Stimulated activated CD8-positive, alpha-beta memory T cell treated with anti-CD3 and anti-CD28 coated beads, Interleukin-15, amount 100 ng/mL, for 4 hours (primary cell): ENCODE measurements around the gene DTNB.

Experiments used
- DNase-seq, 2 donors: peaks; one replicate each; pipeline ENCODE4 v3.0.0-alpha.2; 2020; ENCODE audit warnings: low read depth in 2 of 2

The DTNB gene

DNA sequence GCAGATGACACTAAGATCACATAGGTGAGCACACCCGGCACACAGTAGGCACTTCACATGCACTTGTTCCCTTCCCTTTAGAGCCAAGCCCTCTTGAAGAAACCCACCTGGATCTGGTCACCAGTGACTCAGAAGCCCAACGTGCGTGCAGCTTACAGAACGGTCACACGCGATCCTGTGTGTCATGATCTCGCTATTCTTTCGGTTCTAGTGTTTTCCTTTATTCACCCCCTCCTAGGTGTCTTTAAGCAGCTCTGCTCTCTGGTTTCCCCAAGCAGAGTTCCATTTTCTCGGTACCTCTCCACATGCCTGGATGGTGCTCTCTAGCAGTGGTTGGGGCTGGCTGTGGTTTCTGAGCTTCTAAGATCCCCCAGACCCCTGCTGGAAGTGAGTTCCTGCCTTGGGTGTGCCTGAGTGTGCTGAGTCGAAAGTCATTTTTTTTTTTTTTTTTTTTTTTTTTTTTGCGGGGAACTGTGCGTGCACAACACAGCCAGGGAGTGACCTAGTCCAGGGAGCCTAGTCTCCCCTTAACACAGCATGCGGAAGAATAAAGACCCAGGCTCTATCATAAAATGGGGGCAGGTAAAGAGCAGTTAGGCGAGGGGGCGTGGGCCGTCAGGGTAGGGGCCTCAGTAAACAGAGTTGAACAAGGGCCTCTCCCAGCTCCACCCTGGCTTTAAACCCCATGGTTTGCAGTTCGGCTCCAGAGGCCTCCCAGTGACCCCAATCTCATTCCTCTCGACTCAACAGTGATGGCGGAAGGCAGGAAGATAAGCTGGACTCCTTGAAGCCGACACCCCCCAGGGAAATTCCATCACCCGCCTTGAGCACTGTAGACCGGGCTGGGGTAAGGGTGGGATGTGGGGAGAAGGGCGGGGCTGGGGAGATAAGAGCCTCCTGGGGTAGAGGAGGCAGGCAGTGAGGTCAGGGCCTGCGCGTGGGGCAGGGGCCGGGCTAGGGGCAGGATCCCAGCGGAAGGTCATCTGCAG lies 301.8 kb downstream of the DTNB start:
- DNase-seq: no peak

DNA sequence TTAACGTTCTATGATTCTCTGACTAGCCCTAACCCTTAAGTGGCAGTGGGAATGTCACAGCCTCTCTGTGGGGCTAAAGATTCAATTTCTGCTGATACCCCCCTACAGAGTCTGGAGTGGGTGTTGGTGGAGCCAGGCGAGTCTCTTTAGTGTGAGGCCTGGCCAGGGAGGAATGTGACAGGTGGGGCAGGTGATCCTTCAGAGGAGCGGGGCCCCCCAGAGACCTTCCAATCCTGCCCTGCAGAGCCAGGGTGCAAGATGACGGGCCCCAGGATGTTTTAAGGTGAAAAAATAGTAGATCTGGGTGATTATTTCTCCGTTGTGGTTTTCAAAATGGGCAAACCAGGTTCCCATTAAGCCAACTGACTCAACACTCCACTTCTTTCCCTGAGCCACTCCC lies 303.5 kb downstream of the DTNB start:
- no peak for DNase-seq

DNA sequence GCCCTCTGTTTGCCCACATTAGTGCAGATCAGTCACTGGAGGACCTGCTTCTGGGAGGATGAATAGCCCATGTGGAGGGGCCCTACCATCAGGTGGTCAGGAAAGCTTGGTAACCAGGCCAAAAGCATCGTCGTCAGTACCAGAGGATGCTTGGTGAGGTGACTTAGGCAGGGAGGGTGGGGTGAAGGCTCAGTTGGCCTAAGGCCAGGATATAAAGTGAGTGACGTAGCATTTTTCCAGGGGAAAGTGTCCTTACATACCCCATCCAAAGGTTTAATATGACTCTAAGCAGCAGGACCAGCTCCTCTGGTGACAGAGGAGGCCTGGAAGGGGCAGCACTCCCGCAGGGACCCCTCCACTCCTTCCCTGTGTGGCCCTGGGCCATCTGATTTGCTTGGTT lies 303.9 kb downstream of the DTNB start:
- no peak for DNase-seq

DNA sequence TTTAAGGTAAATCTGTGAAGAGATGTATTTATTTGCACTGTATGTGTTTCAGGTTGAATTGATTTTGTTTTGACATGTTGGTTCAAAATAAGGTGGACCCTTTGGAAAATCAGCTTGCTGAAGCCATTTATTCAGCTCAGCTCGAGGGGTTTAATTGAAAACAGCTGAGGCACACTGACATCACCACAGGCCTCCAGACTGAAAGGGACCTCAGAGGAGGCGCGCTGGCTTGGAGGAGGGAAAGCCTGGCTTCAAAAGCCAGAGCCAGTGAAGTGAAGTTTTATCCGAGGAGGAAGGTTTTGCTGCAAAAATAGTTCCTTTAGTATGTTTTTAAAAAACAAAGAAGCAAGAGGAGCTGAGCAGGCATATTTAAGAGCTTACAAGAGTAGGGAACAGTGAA lies 304.7 kb downstream of the DTNB start:
- no peak for DNase-seq

DNA sequence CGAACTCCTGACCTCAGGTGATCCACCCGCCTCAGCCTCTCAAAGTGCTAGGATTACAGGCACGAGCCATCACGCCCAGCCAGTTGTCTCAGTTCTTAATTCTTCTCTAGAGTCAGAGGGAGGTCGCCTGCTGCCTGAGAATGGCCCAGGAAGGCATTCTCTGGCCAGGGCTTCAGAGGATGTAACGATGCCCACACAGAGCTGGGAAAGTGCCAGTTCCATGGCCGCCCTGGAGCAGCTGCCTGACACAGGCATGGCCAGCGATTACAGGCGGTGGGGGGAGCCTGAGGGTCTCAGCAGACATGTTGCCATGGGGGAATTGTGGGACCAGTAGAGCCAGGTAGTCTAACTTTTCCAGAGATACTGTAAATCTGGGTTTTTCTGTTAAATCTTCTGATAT lies 306.1 kb downstream of the DTNB start:
- DNase-seq: no peak

DNA sequence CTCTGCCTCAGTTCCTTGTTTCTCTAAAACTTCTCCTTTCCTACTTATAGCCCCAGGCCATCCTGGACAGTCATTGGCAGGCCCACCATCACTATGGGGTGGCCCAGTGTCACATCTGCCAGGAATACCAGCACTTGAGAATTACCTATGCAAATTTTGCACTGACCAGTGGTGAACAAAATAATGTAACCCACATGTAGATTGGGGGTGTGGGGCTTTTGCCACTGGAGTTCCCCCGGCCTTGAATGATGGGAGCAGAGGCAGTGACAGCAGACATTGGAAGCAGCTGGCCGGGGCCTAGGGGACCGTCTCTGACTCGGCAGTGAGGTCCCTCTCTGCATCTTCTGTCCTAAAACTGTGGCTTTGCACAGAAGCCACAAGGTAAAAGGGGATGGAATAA lies 306.7 kb downstream of the DTNB start:
- DNase-seq: no peak

DNA sequence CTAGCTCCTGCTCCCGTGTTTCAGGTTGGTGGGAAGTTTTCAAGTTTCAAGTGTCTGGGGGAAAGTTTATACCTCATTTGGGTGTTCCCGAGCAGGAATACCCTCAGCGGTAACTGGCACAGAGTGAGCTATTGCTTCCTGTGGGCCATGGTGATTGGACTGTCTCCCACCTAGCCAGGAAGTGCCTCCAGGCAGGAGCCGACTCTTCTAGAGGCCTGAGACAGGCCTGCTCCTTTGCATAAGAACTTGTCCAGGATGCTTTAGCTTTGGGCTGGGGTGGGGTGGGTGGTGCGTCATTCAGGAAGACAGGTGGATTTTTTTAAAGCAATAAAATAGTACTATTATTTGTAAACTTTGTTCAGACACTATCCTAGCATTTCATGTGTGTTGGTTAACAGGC lies 308.1 kb downstream of the DTNB start:
- DNase-seq: no peak

DNA sequence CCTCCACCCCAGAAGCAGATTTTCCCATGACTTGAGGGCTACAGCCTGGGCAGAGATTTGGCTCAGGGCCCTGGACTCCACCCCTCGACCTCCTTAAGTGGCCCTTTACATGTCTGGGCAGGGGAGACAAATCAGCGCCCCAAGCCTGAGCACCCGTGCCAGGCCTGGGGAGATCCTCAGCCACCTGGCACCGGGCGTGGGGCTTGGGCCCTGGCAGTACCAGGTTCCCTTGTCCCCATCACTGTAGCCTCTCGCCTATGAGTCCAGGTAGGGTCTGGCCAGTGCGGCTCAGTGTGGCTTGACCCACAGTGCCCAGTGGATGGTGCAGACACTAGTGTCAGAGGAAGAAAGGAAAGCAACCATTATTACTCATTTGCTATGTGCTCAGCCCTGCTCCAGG lies 309.6 kb downstream of the DTNB start:
- no peak for DNase-seq

DNA sequence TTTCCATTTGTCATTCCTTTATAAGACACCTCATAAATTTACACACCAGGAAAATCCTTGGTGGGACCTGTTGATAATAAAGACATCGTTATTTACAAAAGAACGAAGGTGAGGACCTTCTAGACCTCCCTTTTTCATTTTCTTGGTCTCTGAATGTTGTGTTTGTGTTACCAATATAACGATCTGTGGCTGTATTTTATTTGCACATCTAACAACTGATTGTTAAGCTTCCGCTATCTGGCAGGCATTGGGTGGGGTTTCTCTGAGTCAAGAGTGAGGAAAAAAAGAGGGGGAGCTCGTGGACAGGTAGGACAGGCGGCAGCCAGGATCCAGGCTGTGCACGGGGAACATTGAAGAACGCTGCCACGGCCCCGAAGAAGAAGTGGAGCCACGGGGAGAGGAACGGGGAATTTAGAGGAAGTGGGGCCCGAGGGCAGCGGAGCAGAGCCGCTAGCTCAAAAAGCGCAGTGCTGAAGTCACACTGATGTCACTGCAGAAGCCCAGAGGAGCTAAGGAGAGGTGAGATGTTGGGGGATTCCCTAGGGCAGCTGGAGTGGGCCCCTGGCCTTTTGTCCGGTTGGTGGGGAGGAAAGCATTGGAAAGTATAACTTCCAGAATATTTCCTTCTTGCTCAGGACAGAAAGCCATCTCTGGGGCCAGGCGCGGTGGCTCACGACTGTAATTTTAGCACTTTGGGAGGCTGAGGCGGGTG lies 310.8 kb downstream of the DTNB start:
- peak; percentile 21 to 36 for DNase-seq

DNA sequence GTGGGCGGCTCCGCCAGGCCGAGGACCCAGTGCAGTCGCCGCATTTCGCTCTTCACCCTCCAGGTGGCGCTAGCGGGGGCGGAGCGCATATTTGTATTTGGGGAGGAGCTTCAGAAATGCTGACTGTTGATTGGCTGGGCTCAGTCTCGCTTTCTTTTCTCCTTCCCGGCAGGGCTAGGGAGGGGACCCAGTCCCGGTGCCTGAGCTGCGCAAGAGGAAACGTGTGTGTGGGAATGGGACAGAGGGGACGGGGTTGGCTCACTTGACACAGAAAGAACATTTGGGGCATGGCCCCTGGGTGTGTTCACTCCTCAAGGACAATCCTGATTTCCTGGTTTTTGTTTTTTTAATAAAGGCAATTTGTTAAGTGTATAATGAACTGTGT lies 311.3 kb downstream of the DTNB start:
- peak; percentile 85 for DNase-seq

DNA sequence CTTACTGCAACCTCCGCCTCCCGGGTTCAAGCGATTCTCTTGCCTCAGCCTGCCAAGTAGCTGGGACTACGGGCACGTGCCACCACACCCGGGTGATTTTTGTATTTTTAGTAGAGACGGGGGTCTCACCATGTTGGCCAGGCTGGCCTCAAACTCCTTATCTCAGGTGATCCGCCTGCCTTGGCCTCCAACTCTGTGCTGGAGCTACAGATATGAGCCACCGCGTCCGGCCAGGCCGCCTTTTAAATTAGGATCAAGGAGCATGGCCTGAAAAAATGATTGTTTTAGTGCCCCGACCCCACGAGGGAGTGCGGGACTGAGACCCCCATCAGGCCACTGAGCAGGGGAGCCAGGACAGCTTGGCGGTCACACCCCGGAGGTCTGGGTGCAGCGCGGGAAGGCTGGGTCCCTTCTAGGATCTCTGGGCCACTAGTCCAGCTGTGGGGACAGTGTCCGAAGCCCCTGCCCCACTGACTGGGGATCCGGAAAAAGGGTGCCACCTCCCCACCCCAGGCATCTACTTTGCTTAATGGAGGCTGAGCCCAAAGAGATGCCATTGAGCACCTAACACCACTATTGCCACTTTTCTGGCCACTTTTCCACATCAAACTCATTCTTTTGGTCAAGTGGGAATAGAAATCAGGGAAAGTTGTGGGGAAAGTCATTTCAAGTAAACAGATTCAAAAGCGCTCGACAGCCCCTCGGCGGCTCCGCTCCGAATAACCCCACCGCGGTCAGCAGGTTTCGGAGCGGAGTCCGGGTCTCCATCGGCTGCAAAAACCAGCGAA lies 311.9 kb downstream of the DTNB start:
- no peak for DNase-seq

DNA sequence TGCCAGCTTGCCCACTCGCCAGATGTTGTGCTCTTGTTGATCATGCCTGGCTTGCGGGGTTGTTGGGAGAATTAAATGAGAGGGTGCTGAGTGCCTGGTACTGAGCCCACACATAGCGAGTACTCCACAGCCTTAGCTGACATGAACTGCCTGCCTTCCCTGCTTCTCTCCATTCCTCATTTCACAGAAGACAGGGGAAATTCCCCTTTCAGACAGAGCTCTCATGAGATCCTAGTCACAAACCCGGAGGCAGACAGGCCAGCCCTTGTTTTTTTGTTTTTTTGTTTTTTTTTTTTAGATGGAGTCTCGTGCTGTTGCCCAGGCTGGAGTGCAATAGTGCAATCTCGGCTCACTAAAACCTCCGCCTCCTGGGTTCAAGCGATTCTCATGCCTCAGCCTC lies 314.5 kb downstream of the DTNB start:
- DNase-seq: no peak

DNA sequence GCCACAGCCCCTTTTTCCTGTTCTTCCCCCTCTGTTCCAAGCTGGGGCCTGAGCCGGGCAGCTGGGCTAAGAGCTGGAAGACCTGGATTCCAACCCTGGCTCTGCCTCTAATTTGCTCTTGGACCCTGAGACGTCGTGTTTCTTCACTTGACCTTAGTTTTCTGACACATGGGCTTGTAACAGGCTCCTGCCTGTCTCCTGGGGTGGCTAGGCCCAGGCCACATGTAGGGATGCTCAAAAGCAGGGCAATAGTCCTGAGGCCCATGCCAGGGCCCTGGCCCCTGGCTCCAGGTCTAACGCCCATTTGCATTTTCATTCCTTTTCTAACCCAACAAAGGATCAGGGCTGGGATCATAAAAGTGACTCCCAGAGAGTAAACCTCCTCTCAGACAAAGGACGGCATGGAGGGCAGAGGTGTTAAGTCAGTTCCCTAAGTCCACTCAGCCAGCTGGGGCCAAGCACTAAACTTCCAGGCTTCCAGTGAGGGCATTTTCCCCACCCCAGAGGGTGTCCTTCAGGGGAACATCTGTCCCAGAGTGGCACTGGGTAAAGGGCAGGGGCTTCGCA lies 315.0 kb downstream of the DTNB start:
- DNase-seq: no peak

DNA sequence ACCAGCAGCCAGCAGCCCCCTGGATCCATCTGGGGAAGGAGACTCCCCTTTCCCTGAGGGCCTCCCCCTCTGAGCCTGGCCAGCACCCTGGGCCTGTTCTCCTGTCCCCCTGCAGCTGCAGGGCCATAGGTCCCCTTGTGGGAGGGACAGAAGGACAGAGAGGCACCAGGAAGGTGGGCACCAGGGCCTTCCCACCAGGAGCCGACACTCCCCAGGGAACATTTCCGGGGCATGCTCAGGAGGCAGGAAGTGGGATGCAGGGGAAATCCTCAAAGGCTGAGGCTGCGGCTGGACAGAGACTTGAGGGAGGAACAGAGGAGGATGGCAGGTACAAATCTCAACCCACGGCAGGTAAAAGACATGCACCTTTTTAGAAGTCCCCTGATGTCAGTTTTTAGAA lies 317.3 kb downstream of the DTNB start:
- DNase-seq: no peak

DNA sequence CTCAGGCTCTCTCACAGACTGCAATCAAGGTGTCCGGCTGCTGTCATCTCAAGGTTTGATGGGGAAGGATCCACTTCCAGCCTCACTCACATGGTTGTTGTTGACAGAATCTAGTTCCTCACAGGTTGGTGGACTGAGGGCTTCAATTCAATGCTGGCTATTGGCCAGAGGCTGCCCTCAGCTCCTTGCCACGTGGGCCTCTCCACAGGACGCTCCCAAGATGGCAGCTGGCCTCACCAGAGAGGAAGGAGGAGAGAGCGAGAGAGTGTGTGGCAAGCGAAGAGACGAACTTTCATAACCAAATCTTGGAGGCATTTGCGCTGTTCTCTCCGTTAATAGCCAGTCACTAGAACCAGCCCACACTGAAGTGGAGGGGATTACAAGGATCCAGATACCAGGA lies 318.1 kb downstream of the DTNB start:
- DNase-seq: no peak

DNA sequence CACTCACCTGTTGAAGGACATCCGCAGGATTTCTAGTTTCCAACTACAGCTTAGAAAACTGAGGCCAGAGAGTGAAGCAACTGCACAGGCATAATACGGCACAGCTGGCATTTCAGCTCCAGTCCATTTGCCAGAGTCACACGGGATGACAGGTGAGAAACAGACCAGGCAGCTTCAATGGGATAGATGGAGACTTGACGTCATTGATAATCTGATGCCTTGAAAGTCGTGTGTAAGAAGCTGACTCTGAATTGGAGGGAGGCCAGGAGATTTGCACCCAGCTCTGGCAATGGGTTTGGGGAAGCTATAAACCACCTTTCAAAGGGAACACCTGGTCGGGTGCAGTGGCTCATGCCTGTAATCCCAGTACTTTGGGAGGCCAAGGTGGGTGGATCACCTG lies 319.3 kb downstream of the DTNB start:
- no peak for DNase-seq

DNA sequence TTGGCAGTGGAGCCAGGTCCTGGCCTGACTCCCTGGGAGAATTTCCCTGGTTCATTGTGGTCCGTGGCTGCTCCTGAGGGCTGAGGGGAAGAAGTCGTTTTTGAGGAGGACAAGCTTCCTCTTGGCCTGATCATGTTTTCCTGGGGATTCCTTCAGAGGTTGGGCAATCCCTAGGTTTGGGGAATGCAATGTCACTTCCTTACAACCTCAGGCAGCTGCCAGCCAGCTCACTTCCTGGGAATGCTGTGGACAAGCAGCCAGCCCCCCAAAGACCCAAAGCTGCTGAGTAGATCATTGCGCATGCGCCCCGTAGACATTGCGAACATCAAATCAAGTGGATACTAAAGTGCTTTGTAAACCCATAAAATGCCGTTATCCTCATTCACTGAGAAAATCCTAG lies 324.0 kb downstream of the DTNB start:
- no peak for DNase-seq

DNA sequence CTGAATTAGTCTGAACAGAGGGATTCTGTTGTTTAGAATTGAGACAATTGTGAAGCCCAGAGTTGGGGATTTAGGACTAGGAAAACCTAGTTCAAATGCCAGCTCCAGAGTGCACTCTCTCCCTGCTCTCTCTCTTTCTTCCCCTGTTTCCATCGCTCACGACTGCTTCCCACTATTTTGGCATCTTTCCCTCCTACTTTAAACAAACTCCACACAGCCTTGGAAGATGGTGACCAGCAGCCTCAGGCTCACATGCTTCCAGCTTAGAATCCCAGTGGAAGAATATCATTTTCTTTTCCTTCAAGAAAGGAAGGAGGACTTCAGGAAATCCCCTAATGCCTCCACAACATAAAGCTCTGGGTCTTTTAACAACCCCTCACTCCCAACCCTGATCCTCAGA lies 325.5 kb downstream of the DTNB start:
- no peak for DNase-seq

DNA sequence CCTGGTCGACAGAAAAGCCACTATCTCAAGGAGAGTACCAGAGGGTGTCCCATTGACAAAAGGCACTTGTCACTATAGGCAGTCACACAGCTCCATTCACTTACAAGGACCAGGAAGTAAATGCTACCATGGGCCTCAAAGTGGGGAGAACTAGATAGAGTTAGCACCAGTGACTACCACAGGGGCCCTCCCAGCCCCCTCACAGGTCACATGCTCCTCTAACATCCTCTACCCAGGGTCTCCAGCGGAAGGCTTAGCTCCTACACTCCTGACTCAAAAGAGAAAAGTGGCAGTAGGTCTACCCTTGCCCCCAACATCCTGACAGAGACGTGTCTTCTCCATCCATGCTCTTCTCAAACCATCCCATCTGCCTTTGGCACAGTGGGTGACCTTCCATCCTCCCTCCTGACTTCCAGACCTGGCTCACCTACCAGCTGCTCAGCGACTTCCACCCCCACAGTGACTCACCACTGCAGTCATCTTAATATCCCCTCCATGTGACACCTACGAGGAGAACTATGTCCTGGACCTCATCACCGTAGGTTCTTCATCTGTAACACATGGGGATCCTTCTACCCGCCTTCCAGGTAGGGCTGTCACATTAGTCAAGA lies 326.1 kb downstream of the DTNB start:
- peak in 1 of 2 donors; percentile 51 for DNase-seq

DNA sequence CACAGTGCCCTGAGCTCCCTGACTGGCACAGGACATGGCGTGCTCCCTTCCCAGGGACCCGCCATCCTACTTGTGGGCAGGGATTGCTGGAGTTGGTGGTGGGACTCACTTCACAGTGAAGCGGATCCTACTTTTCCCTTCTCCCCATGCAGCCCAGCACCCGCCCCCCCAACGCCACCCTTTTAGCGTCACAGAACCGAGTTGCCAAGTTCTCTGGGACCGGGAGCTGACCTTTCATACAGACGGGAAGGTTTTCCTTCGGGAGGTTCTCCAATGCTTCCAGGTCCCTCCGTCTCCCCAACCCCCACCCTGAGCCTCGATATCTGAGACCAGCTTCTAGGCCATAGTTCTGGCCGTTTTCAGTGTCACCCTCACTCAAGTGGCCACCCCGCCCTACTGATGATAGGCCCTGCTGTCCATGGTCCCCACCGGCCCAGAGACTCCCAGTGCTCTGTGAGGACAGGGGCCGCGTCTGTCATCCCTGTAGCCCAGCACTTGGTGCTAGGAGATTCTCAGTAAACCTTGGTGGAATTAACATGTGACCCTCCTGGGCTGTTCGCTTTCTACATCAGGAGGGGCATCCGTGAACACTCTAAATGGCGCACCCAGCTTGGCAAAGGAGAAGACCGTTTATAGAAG lies 330.1 kb downstream of the DTNB start:
- no peak for DNase-seq
